Esophagus muscularis mucosa (tissue), 3 donors: Measurements from ENCODE around the gene NEDD9.

Source experiments
- POLR2A ChIP-seq: fragments of 450-650 bp; IDR thresholded peaks from one replicate; pipeline ENCODE4 v1.6.1; 2017; ENCODE audit warnings: antibody characterized with exemption, moderate library complexity, mild to moderate bottlenecking, low read depth
- TF ChIP-seq, protein P1 (sequence below), 3 experiments: fragments of 200-600 bp in 2 of 3; fragments of 450-650 bp in 1 of 3; sonication (generic) in 2 of 3; IDR thresholded peaks; one replicate each; pipeline ENCODE4 v1.5.1; 2017 to 2019; ENCODE audit warnings: antibody characterized with exemption in 3 of 3, mild to moderate bottlenecking in 2 of 3, moderate library complexity in 1 of 3

DNA sequence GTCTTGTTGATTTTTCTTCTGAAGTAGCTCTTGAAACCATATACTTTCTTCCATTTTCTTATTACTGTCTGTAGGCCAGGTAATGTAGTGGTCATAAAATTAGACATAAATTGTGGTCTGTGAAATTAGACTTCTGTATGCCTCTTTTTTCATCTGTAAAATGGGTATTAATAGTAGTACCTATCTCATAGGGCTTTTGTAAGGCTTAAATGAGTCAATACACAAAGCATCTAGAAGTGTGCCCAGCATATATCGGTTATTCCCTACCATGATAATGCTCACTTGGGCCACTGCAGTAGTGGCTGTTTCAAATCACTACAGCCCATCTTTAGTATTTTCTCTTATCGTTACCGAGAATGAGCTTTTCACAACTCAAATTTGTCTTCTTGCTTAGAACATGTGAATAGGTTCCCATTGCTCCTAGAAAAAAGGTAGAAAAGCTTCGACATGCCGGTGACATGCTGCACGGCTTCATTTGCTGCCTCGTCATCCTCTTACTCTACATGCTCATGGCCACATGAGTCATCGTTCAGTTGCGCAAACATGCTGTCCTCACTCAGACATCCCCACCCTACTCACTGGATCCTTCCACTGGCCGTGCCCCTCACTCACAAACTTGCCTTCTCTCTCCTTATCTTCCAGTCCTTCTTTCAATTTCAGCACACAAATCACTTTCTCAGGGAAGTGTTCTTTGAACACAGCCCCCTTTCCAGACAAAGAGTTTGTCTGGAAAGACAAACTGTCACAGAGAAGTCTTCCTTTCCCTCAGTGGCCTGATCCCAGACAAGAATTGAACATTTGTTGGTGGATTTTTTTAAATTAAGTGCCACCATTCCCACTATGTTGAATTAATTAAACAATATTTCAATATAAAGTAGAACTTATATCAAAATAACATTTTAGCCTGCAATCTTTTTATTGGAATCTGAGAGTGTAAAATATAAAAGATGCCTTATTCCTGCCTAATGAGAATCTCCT, 88.8 kb downstream of the NEDD9 start:
- TF ChIP-seq, protein P1, sequence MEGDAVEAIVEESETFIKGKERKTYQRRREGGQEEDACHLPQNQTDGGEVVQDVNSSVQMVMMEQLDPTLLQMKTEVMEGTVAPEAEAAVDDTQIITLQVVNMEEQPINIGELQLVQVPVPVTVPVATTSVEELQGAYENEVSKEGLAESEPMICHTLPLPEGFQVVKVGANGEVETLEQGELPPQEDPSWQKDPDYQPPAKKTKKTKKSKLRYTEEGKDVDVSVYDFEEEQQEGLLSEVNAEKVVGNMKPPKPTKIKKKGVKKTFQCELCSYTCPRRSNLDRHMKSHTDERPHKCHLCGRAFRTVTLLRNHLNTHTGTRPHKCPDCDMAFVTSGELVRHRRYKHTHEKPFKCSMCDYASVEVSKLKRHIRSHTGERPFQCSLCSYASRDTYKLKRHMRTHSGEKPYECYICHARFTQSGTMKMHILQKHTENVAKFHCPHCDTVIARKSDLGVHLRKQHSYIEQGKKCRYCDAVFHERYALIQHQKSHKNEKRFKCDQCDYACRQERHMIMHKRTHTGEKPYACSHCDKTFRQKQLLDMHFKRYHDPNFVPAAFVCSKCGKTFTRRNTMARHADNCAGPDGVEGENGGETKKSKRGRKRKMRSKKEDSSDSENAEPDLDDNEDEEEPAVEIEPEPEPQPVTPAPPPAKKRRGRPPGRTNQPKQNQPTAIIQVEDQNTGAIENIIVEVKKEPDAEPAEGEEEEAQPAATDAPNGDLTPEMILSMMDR (IDR thresholded peaks at IDR 0.05): no peak
- TF ChIP-seq POLR2A: no peak
